Right lung (tissue), 10 donors: ENCODE data around the gene LIMS2. TPM values are rescaled to one million over a fixed set of nuclear protein-coding genes. Genes with fewer than 3 reads are reported as not detected.

Experiments used
- DNase-seq, 2 donors: peaks; one replicate each; pipeline ENCODE4 v3.0.0-alpha.2; 2013
- long read RNA-seq, 8 donors: transcript quantifications; one replicate each; lab custom pipeline, GENCODE V29; 2026
- polyA plus RNA-seq, 5 donors: library from polyadenylated mRNA; unstranded; fragments of 120-200 nt; gene quantifications; one replicate each; pipeline versions ENCODE4 v1.2.1 to v1.2.3, GENCODE V29; 2013; ENCODE audit warnings: inconsistent platforms in 1 of 5, low replicate concordance in 1 of 5; ENCODE audit not compliant: insufficient read length in 5 of 5, insufficient read depth in 1 of 5

The LIMS2 gene
- 10 to 100 TPM; 19.1 to 36.9 (median 25.1) TPM for polyA plus RNA-seq
- long read RNA-seq, donor 1, partial matches to known transcripts: 0 of 1 reads
- long read RNA-seq, donor 1, other reads (novel, unspliced or antisense): 0 of 1 reads
- long read RNA-seq, donor 2, partial matches to known transcripts: 0 of 3 reads
- long read RNA-seq, donor 2, other reads (novel, unspliced or antisense): 0 of 3 reads
- long read RNA-seq, donor 3, partial matches to known transcripts: 0 of 6 reads
- long read RNA-seq, donor 3, other reads (novel, unspliced or antisense): 0 of 6 reads
- long read RNA-seq, donor 4, transcript LIMS2-202 (10 exons, 2,045 nt): major isoform, 7 of 8 reads
- long read RNA-seq, donor 4, partial matches to known transcripts: 0 of 8 reads
- long read RNA-seq, donor 4, other reads (novel, unspliced or antisense): 0 of 8 reads
- long read RNA-seq, donor 5, partial matches to known transcripts: 0 of 6 reads
- long read RNA-seq, donor 5, other reads (novel, unspliced or antisense): 0 of 6 reads
- long read RNA-seq, donor 6, partial matches to known transcripts: 0 of 8 reads
- long read RNA-seq, donor 6, other reads (novel, unspliced or antisense): 0 of 8 reads
- long read RNA-seq, donor 7, transcript LIMS2-202 (10 exons, 2,045 nt): major isoform, 8 of 10 reads
- long read RNA-seq, donor 7, partial matches to known transcripts: 0 of 10 reads
- long read RNA-seq, donor 7, other reads (novel, unspliced or antisense): 0 of 10 reads
- long read RNA-seq, donor 8, partial matches to known transcripts: 0 of 4 reads
- long read RNA-seq, donor 8, other reads (novel, unspliced or antisense): 0 of 4 reads

GRCh38 chr2:127675331-127676261, at the start of gene LIMS2:
LIMS2 (minus strand) TSS chr2:127675530; CDS start chr2:127675024, 506 bp downstream.
- no peak for DNase-seq

GRCh38 chr2:127722807-127723206, 47.5 kb upstream of the LIMS2 start:
- DNase-seq: no peak

- no peak for DNase-seq
Observed at GRCh38 chr2:127721978-127722355, 46.6 kb upstream of the LIMS2 start.

- no peak for DNase-seq
Observed at GRCh38 chr2:127721311-127721977, 46.1 kb upstream of the LIMS2 start.

GRCh38 chr2:127719301-127720218, 44.2 kb upstream of the LIMS2 start:
- no peak for DNase-seq

- DNase-seq: no peak
Observed at GRCh38 chr2:127718271-127718670, 42.9 kb upstream of the LIMS2 start.

- no peak for DNase-seq
Observed at GRCh38 chr2:127715778-127716449, 40.6 kb upstream of the LIMS2 start.

- DNase-seq: no peak
Observed at GRCh38 chr2:127713562-127713961, 38.2 kb upstream of the LIMS2 start.

GRCh38 chr2:127712999-127713398, 37.7 kb upstream of the LIMS2 start:
- DNase-seq: no peak

GRCh38 chr2:127709336-127709735, 34.0 kb upstream of the LIMS2 start:
- no peak for DNase-seq

GRCh38 chr2:127707890-127708648, 32.7 kb upstream of the LIMS2 start:
- DNase-seq: peak; percentile 61 to 73

- no peak for DNase-seq
Observed at GRCh38 chr2:127706215-127706990, 31.1 kb upstream of the LIMS2 start.

GRCh38 chr2:127705391-127706065, 30.2 kb upstream of the LIMS2 start:
- DNase-seq: peak; percentile 74 to 83

GRCh38 chr2:127704641-127705390, 29.5 kb upstream of the LIMS2 start:
- no peak for DNase-seq

- DNase-seq: no peak
Observed at GRCh38 chr2:127703282-127703681, 28.0 kb upstream of the LIMS2 start.

- DNase-seq: no peak
Observed at GRCh38 chr2:127702395-127703009, 27.2 kb upstream of the LIMS2 start.
